Coronary artery (tissue), 2 donors: ENCODE results near the gene PRTN3.

Source experiments
- DNase-seq: peaks from one replicate; pipeline ENCODE4 v3.0.0-alpha.2; 2017; ENCODE audit warnings: low spot score
- H3K27ac ChIP-seq, 2 donors: fragments of 200-600 bp; sonication (generic); one replicate each; pipeline ENCODE4 v1.5.1; 2016 to 2019
- H3K4me3 ChIP-seq: fragments of 200-600 bp; sonication (generic); 2 replicates; pipeline ENCODE4 v1.5.1; 2016; ENCODE audit warnings: mild to moderate bottlenecking, moderate library complexity
- TF ChIP-seq, protein P1 (sequence below): fragments of 200-600 bp; sonication (generic); IDR thresholded peaks from one replicate; pipeline ENCODE4 v1.5.1; 2019; ENCODE audit warnings: antibody characterized with exemption

PRTN3 gene

DNA sequence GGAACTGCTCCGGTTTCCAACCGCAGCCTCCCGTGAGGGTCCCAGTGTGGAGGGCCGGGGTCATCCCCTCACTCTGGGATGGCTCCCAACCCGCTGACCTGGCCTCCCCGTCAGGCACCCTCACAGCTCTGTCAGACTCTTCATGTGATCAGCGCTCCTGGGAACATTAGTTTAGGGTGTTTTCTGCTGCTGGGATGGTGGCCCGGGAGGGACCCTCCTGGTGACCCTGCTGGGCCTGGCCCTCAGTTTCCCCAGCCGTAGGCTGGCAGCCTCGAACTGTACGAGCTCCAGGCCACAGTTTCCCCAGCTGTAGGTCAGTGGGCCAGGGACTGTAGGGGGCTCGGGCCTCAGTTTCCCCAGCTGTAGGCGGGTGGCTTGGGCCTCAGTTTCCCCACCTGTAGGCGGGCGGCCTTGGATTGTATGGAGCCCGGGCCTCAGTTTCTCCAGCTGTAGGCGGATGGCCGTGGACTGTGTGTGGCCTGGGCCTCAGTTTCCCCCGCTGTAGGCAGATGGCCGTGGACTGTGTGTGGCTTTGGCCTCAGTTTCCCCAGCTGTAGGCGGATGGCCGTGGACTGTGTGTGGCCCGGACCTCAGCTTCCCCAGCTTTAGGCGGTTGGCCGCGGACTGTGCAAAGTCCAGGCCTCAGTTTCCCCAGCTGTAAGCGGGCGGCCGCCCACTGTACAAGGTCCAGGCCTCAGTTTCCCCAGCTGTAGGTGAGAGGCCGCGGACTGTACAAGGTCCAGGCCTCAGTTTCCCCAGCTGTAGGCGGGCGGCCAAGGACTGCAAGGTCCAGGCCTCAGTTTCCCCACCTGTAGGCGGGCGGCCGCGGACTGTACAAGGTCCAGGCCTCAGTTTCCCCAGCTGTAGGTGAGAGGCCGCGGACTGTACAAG lies 44.9 kb upstream of the PRTN3 start:
- TF ChIP-seq, protein P1, sequence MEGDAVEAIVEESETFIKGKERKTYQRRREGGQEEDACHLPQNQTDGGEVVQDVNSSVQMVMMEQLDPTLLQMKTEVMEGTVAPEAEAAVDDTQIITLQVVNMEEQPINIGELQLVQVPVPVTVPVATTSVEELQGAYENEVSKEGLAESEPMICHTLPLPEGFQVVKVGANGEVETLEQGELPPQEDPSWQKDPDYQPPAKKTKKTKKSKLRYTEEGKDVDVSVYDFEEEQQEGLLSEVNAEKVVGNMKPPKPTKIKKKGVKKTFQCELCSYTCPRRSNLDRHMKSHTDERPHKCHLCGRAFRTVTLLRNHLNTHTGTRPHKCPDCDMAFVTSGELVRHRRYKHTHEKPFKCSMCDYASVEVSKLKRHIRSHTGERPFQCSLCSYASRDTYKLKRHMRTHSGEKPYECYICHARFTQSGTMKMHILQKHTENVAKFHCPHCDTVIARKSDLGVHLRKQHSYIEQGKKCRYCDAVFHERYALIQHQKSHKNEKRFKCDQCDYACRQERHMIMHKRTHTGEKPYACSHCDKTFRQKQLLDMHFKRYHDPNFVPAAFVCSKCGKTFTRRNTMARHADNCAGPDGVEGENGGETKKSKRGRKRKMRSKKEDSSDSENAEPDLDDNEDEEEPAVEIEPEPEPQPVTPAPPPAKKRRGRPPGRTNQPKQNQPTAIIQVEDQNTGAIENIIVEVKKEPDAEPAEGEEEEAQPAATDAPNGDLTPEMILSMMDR = no peak
- DNase-seq = no peak
- H3K27ac ChIP-seq = peak overlapping the region; percentile 78 to 92
- H3K4me3 ChIP-seq = peak overlapping the region; percentile 93

DNA sequence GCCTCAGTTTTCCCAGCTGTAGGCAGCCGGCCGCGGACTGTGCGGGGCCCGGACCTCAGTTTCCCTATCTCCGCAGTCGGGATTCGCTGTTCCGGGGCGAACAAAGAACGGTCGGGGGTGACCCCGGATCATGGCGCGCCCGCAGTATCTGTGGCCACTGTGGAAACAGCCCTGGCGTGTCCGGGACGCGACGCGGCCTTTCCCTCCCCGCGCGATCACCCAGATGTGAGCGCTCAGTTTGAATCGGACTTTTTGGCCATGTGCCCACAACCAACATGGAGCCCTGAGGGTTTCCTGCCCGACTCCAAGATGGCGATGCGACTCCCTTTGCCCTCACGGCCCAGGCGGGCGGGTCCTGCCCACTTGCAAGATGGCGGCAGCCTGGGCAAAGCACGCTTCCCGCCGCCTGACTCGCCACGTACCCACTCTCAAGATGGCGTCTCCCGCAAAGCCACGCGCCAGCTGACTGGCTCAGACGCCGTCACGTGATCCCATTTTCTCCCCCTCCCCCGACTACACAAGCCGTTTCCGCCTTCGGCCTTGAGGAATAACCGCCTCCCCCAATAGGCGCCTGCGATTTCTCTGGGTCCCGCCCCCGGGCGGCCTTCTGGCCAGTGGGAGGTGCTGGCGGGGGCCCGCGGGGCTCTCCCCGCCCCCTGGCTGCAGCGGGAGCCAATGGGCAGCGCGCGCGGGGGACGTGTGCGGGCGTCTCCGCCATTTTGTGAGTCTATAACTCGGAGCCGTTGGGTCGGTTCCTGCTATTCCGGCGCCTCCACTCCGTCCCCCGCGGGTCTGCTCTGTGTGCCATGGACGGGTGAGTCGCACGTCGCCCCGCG lies 43.9 kb upstream of the PRTN3 start, which contains the start of gene PTBP1:
Gene PTBP1 (plus strand): TSS at position 761 of the 836 bp plus-strand sequence. CDS start 46 bp downstream, at position 807.
- TF ChIP-seq, protein P1 = no peak
- peak within 1 kb of the TSS; percentile 98 to 99 for H3K27ac ChIP-seq
- DNase-seq = peak; percentile 100
- H3K4me3 ChIP-seq = peak within 1 kb of the TSS; percentile 94

DNA sequence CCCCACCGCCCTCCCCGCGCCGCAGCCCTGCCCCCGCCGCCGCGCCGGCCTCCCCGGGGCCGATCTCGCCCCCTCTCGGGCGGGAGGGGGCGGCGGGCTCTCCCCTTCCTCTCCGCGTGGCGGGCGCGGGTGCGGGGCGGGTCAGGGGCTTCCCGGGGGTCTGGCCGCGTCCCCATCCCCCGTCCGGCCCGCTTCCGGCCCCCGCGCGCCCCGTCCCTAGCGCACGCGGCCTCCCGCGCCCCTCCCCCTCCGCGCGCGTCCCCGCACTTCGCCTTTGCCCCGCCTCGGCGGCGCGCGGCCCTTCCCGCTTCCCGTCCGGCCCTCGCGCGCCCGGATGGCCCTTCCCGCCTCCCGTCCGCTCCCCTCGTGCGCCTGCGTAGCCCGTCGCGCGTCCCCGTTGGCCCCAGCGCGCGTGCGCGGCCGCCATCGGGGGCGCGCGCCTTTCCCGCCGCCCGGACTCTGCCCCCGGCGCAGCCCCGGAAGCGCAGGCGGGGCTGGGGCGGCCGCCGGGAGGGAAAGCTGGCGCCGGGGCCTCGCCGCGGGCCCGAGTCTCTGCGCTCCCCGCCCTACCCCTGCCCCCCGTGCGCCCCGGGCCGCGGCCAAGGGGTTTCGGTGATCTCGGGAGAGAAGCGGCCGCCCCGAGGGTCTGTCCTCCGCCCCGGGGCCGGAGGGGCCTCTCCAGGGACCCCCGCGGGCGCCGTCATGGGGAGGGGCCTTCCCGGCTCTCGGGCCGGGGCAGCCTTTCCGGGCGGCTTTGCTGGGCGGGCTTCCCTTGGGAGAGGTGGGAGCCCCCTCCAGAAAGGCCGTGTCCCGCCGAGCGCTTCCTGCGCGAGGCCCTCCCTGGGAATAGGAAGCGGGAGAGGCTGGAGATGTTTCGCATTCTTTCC lies 43.0 kb upstream of the PRTN3 start:
- Histone ChIP-seq H3K27ac (peak overlapping the region; percentile 98 to 99), H3K4me3 (peak overlapping the region; percentile 94)
- peak; percentile 89 for DNase-seq
- TF ChIP-seq, protein P1 = no peak

DNA sequence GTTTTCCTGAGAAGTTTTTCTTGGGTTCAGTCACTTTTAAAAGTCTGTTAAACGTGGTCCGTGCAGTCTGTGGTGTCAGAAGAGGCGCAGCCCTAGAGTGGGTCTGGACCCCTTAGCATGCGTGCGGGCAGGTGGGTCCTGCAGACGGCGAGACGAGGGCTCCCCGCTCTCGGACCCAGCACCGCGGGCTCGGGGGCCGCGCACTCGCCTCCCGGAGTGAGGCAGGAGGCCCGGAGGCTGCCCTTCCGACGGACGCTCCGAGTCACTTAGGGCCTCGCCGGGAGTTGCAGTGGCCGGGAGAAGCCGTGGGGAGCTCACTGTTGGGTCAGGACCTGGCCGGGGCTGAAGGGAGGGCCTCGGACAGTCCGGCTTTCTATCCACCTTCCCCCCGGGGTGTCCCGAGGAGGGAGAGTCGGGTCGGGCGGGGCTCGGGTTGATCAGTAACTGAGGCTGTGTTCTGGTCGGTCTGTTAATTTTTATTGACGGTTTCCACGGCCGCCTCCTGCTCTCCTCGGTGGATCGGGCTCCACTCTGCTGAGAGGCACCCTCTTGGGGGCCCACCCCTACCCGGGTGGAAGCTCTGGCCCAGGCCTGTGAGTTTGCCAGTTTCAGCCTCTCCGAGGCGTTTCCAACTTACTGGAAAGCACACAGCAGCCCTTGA lies 42.3 kb upstream of the PRTN3 start:
- DNase-seq = no peak
- TF ChIP-seq, protein P1 = no peak
- H3K4me3 ChIP-seq = peak overlapping the region; percentile 94
- peak overlapping the region; percentile 98 to 99 for H3K27ac ChIP-seq

DNA sequence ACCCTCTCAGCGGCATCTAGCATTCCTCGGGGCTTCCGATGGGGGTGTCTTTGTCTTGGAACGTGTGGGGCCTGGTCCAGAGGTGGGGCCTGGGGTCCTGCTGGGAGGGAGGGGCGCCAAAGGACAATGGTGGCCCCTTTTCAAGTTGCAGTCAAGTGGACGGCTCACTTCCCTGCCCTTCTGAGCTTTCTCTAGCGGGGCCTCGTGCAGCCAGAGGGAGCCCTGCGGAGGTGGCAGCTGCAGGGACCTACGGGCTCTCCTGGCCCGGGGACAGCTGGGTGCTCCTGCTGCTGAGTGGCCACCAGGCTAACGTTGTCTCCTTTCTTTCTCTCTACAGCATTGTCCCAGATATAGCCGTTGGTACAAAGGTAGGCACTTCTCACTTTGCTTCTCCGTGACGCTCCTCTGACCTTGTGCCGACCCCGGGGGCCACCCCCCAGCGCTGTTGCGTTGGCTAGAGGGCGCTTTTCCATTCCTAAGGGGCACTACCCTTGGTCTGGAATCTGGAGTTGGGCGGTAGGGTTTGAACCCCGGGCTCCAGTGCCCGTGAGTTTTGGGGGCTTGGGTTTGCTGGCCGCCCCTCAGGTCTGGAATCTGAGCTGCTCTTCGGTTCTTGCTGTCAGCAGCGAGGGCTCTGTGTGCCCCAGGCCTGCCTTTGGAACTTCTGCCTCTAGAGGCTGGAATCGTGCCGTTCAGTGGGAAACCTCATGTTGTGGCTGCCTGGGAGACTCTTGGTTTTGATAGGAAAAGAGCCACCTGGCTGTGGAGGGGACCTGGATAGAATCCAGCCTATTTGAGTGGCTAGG lies 41.5 kb upstream of the PRTN3 start:
- peak overlapping the region; percentile 94 for H3K4me3 ChIP-seq
- H3K27ac ChIP-seq = peak overlapping the region; percentile 33 to 99
- no peak for DNase-seq
- TF ChIP-seq, protein P1 = no peak
